Ishikawa (cell line): ENCODE results near the gene CD300C.

Source experiments
- CEBPB ChIP-seq: IDR thresholded peaks from 2 replicates; pipeline ENCODE4 v1.6.1; 2012
- CREB1 ChIP-seq: IDR thresholded peaks from 2 replicates; pipeline ENCODE4 v1.6.1; 2012; ENCODE audit warnings: low read depth
- EGR1 ChIP-seq: IDR thresholded peaks from 2 replicates; pipeline ENCODE4 v1.6.1; 2012
- EP300 ChIP-seq: IDR thresholded peaks from 2 replicates; pipeline ENCODE4 v1.6.1; 2012; ENCODE audit warnings: borderline replicate concordance
- FOXM1 ChIP-seq: IDR thresholded peaks from 2 replicates; pipeline ENCODE4 v1.6.1; 2012; ENCODE audit warnings: low read depth, borderline replicate concordance
- NFIC ChIP-seq: IDR thresholded peaks from 2 replicates; pipeline ENCODE4 v1.6.1; 2012
- RAD21 ChIP-seq: IDR thresholded peaks from 2 replicates; pipeline ENCODE4 v1.6.1; 2012; ENCODE audit warnings: low read depth
- TAF1 ChIP-seq: IDR thresholded peaks from 2 replicates; pipeline ENCODE4 v1.6.1; 2012; ENCODE audit warnings: low read depth, mild to moderate bottlenecking
- TCF12 ChIP-seq: IDR thresholded peaks from 2 replicates; pipeline ENCODE4 v1.6.1; 2012; ENCODE audit warnings: low read depth
- TEAD4 ChIP-seq: IDR thresholded peaks from 2 replicates; pipeline ENCODE4 v1.6.1; 2012
- YY1 ChIP-seq: IDR thresholded peaks from 2 replicates; pipeline ENCODE4 v1.6.1; 2012; ENCODE audit warnings: low read depth
- ZBTB7A ChIP-seq: IDR thresholded peaks from 2 replicates; pipeline ENCODE4 v1.6.1; 2012; ENCODE audit warnings: low read depth
- TF ChIP-seq, protein P1 (sequence below): IDR thresholded peaks from 2 replicates; pipeline ENCODE4 v1.6.1; 2012
- TF ChIP-seq, protein P2 (sequence below): IDR thresholded peaks from 2 replicates; pipeline ENCODE4 v1.6.1; 2012; ENCODE audit warnings: low read depth, mild to moderate bottlenecking
- TF ChIP-seq, protein P3 (sequence below): IDR thresholded peaks from 2 replicates; pipeline ENCODE4 v1.6.1; 2012

The CD300C gene

DNA sequence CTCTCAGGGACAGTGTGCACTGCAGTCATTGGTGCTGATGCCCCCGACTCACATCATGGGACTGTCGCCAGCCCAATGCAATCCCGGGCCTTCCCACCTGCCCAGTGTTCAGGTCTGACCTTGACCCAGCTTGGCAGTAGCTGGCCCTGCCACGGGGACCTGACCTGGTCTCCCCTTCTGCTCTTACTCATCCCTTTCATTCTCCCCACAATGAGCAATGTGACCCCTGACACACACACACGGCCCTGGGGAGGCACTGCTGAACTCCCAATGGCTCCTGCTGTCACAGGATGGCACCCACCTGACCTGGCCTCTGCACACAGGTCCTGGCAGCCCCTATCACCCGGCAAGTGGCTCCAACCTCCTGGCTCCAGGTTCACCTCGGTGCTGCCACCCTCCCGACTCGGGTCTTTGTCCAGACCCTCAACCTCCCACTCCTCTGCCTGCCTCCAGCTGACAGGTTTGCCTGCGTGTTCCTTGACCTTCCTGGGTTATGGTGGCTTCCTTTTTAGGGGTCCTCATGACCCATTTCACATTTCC lies 6.6 kb downstream of the CD300C start:
- TF ChIP-seq TAF1 (no peak), FOXM1 (no peak), NFIC (no peak), CREB1 (no peak), YY1 (no peak), EGR1 (no peak), ZBTB7A (no peak), CEBPB (no peak), TEAD4 (no peak), TCF12 (no peak), EP300 (no peak), RAD21 (no peak)
- TF ChIP-seq, protein P1, sequence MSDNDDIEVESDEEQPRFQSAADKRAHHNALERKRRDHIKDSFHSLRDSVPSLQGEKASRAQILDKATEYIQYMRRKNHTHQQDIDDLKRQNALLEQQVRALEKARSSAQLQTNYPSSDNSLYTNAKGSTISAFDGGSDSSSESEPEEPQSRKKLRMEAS = no peak
- TF ChIP-seq, protein P2, sequence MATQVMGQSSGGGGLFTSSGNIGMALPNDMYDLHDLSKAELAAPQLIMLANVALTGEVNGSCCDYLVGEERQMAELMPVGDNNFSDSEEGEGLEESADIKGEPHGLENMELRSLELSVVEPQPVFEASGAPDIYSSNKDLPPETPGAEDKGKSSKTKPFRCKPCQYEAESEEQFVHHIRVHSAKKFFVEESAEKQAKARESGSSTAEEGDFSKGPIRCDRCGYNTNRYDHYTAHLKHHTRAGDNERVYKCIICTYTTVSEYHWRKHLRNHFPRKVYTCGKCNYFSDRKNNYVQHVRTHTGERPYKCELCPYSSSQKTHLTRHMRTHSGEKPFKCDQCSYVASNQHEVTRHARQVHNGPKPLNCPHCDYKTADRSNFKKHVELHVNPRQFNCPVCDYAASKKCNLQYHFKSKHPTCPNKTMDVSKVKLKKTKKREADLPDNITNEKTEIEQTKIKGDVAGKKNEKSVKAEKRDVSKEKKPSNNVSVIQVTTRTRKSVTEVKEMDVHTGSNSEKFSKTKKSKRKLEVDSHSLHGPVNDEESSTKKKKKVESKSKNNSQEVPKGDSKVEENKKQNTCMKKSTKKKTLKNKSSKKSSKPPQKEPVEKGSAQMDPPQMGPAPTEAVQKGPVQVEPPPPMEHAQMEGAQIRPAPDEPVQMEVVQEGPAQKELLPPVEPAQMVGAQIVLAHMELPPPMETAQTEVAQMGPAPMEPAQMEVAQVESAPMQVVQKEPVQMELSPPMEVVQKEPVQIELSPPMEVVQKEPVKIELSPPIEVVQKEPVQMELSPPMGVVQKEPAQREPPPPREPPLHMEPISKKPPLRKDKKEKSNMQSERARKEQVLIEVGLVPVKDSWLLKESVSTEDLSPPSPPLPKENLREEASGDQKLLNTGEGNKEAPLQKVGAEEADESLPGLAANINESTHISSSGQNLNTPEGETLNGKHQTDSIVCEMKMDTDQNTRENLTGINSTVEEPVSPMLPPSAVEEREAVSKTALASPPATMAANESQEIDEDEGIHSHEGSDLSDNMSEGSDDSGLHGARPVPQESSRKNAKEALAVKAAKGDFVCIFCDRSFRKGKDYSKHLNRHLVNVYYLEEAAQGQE = no peak
- TF ChIP-seq, protein P3, sequence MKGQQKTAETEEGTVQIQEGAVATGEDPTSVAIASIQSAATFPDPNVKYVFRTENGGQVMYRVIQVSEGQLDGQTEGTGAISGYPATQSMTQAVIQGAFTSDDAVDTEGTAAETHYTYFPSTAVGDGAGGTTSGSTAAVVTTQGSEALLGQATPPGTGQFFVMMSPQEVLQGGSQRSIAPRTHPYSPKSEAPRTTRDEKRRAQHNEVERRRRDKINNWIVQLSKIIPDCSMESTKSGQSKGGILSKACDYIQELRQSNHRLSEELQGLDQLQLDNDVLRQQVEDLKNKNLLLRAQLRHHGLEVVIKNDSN = no peak

DNA sequence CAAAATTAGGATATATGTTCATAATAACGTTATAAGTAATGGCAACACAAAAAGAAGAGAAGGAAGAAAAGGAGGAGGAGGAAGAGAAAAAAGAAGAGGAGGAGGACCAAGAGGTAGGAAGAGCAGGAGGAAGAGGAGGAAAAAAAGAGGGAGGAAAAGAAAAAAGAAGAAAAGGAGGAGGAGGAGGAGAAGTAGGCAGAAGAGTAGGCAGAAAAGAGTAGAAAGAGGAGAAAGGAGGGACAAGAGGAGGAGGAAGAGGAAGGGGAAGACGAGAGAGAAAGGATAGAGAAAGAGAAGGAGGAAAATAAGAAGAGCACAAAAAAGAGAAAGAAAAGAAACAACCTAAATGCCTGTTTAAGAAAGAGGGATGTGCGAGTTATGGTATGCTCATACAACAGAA lies 9.0 kb downstream of the CD300C start:
- TF ChIP-seq EGR1 = no peak
- no peak for TF ChIP-seq CEBPB
- no peak for TF ChIP-seq FOXM1
- TF ChIP-seq, protein P1 = no peak
- TF ChIP-seq TAF1 = no peak
- no peak for TF ChIP-seq YY1
- TF ChIP-seq, protein P2 = no peak
- no peak for TF ChIP-seq EP300
- no peak for TF ChIP-seq NFIC
- no peak for TF ChIP-seq TEAD4
- TF ChIP-seq TCF12 = no peak
- TF ChIP-seq CREB1 = no peak
- TF ChIP-seq, protein P3 = no peak
- no peak for TF ChIP-seq ZBTB7A
- TF ChIP-seq RAD21 = no peak

DNA sequence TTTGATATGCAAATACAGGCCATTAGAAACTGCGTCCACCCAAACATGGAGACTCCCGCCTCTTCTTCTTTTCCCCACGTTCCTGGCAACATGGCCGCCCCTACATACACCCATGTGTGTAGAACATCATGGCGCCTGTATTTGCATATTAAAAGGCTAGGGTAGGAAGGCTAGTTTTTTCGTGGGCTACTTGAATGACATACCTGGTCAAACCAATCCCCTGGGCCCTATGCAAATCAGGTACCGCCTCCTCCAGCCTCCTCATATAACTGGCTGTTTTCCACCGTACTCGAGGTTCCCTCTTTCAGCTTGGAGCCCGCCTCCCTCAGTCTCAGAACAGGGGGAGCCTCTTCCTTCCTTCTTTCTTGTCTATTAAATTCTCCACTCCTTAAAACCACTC lies 13.8 kb downstream of the CD300C start:
- peak; percentile 78 for TF ChIP-seq YY1
- TF ChIP-seq RAD21 = no peak
- TF ChIP-seq, protein P1 = peak; percentile 38; the same call in 1 of the 2 replicates
- TF ChIP-seq, protein P3 = no peak
- TF ChIP-seq EGR1 = no peak
- TF ChIP-seq TAF1 = no peak
- no peak for TF ChIP-seq CEBPB
- TF ChIP-seq NFIC = no peak
- no peak for TF ChIP-seq FOXM1
- TF ChIP-seq, protein P2 = no peak
- TF ChIP-seq CREB1 = no peak
- TF ChIP-seq TCF12 = no peak
- no peak for TF ChIP-seq EP300
- TF ChIP-seq ZBTB7A = no peak
- no peak for TF ChIP-seq TEAD4
